Activated T-cell treated with anti-CD3 and anti-CD28 coated beads for 4 hours (primary cell): ENCODE data around the gene WBP4.
A peak's percentile ranks its signal among the peaks of the same experiment; 100 is the strongest.
"Not testable (repeated sequence)": the region's sequence is repeated elsewhere in the genome, so short reads cannot be mapped to it uniquely, and the experiment has no call there.

Experiments
- DNase-seq: peaks from one replicate; pipeline ENCODE4 v3.0.0-alpha.2; 2020

Gene WBP4

DNA sequence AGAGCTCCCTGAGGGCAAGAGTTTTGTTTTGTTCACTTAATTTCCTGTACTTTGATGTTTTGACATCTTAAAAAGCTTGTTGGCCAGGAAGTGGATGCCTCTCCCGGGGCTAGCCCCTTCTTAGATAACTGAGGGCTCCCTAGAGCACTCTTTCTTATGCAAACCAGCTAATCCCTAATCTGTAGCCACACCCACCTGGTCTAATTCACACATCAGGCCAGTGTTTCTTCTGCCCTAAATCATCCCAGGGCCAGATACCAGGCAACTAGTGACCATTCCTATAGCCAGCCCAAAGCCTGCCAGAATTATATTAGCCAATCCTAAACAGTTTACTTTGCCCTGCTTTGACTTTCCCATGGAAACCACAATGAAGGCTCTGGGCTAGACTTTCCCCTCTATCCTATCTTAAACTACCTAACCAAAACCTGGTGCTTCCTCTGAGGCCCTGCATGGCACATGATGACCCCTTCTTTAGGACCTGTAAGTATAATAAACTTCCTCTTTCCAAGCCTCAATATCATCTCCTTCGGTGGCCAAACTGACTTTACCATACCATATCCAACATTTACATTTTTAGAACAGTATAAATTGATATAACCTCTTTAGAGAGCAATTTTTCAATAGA is 24.8 kb downstream of the WBP4 start:
- DNase-seq, result no peak

DNA sequence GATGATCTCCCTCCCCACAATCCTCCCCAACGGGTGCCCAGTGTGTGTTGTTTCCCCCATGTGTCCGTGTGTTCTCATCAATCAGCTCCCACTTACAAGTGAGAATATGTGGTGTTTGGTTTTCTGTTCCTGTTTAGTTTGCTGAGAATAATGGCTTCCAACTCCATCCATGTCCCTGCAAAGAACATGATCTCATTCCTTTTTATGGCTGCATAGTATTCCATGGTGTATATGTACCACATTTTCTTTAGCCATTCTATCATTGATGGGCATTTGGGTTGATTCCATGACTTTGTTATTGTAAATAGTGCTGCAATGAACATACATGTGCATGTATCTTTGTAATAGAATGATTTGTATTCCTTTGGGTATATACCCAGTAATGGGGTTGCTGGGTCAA is 34.4 kb downstream of the WBP4 start:
- DNase-seq, result not testable (repeated sequence)

DNA sequence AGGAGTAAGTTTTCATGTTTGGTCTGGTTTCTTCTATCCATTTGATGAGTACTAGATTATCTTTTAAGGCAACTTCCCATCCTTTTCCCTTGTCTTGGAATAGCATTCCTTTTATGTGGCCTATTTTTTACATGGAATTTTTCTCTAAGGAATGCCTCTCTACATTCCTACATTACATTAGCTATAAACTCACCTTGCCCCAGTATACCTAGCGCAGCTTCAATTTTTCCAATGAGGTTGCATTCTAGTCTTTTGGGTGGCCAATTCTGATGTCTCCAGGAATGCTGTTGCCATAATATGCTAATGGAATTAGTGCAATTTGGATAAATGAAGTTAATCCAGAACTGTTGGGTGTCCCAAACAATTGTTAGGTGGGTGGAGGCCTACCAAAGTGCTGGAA is 37.5 kb downstream of the WBP4 start:
- no peak for DNase-seq

DNA sequence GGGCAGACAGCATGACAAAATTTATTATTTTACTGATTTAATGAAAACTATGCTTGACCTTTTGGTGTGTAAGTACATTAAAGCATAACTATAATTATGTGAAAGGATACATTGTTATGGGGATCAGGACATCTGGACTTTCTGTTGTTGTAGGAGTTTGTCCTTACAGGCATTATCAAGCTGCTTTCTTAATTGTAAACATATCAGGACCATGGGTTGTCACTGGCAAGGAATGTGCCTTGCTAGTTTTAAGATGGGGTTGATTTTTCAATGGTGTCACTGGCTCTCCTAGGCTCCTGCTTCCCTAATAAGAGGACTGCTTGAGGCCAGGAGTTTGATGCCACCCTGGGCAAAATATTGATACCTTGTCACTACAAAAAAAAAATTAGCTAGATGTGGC is 38.7 kb downstream of the WBP4 start:
- no peak for DNase-seq

DNA sequence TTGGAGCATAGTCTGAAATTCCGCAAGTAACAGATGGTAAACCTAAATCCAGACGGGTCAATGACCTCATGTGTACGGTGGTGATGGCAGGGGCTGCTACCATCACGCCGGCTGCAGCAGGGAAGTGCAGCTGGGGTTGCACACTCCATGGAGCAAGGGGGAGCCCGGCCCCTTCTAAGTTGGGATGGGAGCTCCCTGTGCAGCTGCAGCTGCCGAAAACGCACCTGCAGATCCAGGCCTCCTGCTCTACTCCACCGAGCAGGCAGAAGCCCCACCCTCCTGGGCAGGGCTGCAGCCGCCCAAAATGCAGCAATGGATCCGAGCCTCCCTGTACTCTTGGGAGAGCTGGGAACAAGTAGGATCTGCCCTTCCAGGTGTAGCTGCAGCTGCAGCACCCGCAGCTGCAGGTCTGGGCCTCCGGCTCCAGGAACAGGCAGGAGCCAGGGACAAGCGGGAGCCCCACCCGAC is 45.8 kb downstream of the WBP4 start:
- no peak for DNase-seq

DNA sequence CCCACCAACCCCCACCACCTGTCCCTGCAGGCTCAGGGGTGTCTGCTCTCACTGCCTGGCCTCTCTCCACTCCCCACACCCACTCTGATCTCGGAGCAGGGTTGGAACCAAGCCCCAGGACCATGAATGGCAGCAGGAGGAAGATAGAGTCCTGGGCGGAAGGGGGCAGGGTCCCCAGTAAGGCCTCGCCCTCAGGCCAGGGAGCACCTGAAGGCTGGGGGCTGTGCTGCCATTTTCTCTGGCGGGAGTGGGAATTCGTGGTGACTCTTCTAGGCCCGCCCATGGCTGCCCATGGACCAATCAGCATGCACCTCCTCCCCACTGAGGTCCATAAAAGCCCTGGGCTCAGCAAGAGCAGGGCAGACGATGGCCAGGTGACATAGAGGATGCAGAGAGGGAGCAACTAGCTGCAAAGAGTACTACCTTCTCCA is 46.3 kb downstream of the WBP4 start:
- DNase-seq, result no peak

DNA sequence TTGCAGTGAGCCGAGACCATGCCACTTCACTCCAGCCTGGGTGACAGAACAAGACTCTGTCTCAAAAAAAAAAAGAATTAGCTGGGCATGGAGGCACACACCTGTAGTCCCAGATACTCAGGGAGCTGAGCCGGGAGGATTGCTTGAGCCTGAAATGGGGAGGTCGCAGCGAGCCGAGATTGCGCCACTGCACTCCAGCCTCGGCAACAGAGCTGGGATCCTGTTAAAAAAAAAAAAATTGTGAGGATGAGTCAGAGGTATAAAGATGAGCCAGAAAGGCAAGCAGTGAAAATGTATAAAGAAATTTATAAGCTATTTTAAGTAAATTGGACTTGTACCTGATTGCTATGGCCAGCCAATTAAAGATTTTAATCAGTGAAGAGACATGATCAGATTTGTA is 50.1 kb downstream of the WBP4 start:
- DNase-seq, result no peak

DNA sequence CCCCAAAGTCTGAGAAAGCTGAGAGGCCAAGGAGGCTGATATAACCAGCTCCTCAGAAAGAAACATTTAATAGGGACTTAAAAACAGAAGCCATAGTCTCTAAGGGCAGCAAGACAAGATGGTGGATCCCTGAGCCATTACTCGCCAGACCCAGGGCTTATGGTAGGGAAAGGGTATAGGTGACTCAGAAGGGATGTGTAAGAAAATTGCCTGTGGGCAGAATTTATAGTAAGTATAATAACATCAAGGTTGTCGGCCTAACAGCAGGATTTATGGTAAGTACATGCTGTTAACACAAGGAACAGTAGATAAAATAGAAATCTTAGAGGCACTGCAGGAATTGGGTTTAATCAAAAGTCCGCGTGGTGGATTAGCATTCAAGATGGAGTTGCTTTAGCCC is 56.6 kb downstream of the WBP4 start:
- no peak for DNase-seq

DNA sequence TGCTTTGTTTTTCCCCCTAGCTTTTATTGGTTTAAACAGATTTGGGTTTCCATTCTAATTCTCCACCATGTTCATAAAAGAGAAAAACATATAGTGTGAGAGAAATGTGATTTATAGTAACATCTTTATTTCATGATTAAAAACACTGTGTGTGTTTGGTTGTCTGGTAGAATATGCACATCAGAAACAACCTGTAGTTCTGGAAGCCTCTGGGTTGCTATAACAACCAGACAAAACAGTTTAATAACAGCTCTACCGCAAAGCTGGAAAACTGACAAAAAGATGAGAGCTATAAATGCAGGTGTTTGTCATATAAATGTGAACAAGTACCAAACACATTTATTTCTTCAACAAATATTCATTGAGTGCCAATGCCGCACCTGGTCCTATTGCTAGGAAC is 61.5 kb downstream of the WBP4 start:
- no peak for DNase-seq

DNA sequence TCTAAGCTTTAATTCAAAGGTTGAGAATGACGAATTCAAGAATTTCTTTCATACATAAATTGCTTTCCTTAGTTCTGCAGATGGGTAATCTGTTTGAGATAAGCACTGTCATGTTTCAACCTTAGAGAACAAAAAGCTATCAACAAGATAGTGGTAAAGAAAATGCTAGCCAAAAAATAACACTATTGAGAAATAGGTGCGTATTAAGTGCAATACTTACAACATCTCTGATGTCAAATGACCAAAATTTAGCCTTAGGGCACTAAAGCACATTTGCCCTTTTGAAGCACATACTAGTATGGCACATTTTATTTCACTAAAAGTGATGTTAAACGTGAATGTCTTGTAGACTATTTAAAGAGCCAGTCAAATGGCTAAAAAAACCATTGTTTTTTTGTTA is 66.4 kb downstream of the WBP4 start:
- DNase-seq, result no peak

DNA sequence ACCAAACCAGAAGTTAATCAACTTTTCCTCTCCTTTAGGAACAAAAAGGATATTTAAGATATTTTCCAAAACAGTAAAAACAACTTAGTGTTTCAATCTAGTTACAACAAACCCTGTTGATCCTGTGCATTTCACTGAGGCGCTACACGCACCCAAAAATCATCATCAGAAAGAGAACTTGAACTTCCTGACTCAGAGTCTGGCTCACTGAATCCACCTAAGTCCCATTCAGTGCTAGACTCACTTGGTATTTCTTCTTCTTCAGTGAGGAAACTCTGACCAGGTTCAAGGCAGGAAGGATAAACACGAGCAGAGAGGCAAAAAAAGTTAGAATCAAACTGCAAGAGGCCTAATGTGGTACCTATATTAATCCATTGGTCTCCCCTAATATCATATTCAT is 69.0 kb downstream of the WBP4 start:
- no peak for DNase-seq

DNA sequence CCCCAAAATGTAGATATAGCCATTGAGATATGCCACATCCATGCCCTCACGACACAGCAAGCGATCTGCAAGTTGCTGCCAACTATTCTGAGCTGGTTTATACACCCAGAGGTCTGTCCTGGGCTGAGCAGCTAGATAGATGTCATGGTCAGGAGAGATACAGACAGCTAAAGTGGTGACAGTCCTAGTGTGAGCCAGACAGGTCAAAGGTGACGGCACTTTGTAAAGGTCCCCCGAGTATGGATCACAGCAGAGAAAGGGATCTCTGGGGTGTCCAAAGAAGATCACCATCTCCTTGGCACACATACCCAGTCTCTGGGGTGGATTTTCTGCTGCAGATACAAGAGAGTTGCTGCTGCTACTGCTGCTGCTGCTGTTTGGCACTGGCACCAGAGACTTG is 69.9 kb downstream of the WBP4 start:
- DNase-seq, result not testable (repeated sequence)

DNA sequence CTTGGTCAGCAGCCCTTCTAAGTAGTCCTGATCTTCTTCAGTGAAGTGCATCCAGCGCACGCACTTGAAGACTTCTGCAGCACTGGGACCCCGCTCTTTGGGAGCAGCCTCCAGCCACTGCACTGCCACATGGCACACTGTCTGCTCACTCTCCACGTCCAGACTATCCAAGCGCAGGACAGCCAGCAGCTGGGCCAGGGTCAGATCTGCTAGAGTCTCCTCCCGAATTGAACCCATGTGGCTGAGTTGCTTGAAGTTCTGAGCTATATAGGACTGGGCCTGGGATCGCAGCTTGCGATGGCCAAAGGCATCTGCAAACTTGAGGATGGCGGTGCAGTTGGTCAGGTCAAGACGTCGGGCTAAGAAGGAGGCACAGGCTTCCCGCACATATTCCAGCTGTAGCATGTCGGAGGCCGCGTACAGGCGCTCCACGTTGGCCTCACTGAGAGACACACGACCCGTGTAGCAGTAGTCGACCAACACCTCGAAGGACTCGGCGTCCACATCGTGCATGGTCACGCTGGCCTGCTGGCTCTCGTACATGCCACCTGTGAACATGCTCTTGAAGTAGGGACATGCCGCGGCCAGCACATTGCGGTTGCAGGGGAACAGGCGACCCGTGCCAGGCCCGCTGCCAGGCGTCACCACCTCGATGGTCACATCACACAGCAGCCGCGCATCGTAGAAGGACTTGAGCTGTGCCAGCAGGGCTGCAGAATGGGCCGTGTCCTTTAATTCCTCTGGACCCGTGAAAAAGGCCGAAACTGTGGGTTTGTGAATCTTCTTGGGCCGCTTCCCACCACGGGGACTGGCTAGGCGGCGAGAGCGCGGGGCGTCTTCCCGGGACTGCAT is 70.6 kb downstream of the WBP4 start:
- DNase-seq, result not testable (repeated sequence)

DNA sequence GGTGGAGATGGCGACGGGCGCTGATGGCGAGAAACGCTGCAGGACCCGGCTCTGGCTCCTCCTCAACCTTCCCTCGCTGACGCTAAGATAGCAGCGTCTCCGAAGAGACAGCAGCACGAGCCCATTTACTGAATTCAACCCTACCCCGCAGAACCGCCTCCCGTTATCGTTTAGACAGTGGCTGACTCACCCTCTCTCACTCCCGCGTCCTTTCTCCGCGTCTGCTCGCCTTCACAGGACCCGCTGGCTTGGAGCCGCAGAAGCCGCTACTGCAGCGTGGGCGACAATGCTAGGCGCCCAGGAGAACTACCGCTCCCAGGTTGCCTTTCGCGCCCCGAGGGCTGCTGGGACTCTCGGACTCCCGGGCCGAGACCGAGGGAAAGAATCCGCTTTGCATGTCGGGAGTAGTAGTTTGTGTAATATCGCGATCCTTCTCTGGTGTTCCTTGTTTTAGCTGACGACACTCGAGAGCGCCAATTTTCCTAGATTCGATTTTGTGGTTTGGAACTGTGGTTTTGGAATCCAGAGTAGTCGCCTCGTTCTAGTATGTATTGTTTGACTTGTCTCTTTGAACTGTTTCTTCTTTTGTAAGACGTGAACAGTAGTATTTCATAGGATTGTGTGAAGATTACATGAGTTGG is 71.3 kb downstream of the WBP4 start, which contains the start of gene KBTBD6:
KBTBD6 (minus strand) TSS at position 291 of the 641 bp plus-strand sequence. CDS start 291 bp downstream, outside the sequence.
- peak; percentile 89 for DNase-seq
